EL (cell line): ENCODE results near the gene TPCN1.

Source experiments
- DNase-seq: peaks from one replicate; pipeline ENCODE4 v3.0.0-alpha.2; 2016

Gene TPCN1

GRCh38 chr12:113221181-113221996, at the start of gene TPCN1:
Gene TPCN1 (plus strand): TSS chr12:113221464. CDS start chr12:113226853, 5,389 bp downstream.
- peak; percentile 100 for DNase-seq

- DNase-seq, result no peak
These were observed 49.7 kb upstream of the TPCN1 start for GRCh38 chr12:113171543-113171942.

GRCh38 chr12:113172185-113172584, 49.1 kb upstream of the TPCN1 start:
- DNase-seq, result no peak

GRCh38 chr12:113173081-113173698, 48.1 kb upstream of the TPCN1 start:
- no peak for DNase-seq

- peak; percentile 60 for DNase-seq
These were observed 46.5 kb upstream of the TPCN1 start for GRCh38 chr12:113174461-113175384.

GRCh38 chr12:113179023-113179422, 42.2 kb upstream of the TPCN1 start:
- DNase-seq, result no peak

GRCh38 chr12:113180333-113180732, 40.9 kb upstream of the TPCN1 start:
- DNase-seq, result no peak

GRCh38 chr12:113181975-113182374, 39.3 kb upstream of the TPCN1 start:
- DNase-seq, result no peak

- no peak for DNase-seq
These were observed 38.2 kb upstream of the TPCN1 start for GRCh38 chr12:113183030-113183589.

GRCh38 chr12:113184098-113184899, 37.0 kb upstream of the TPCN1 start:
- DNase-seq, result no peak

GRCh38 chr12:113184900-113185179, 36.4 kb upstream of the TPCN1 start:
- DNase-seq, result peak; percentile 93

GRCh38 chr12:113185180-113186032, 35.9 kb upstream of the TPCN1 start, which contains the start of the genes DDX54 and RITA1:
Gene DDX54 (minus strand): TSS chr12:113185478. CDS start chr12:113185451, 27 bp downstream.
Gene RITA1 (plus strand): TSS chr12:113185721. CDS start chr12:113186747, 1,026 bp downstream.
- DNase-seq, result peak; percentile 71

- DNase-seq, result no peak
These were observed 35.3 kb upstream of the TPCN1 start for GRCh38 chr12:113186033-113186365.

- DNase-seq, result no peak
These were observed 34.5 kb upstream of the TPCN1 start for GRCh38 chr12:113186666-113187325.

GRCh38 chr12:113189361-113189760, 31.9 kb upstream of the TPCN1 start:
- DNase-seq, result no peak

GRCh38 chr12:113190761-113191160, 30.5 kb upstream of the TPCN1 start:
- DNase-seq, result peak; percentile 50

GRCh38 chr12:113191227-113191626, 30.0 kb upstream of the TPCN1 start:
- DNase-seq, result no peak

- DNase-seq, result peak; percentile 82
These were observed 26.3 kb upstream of the TPCN1 start for GRCh38 chr12:113194971-113195391.

- DNase-seq, result no peak
These were observed 25.7 kb upstream of the TPCN1 start for GRCh38 chr12:113195598-113195997.

GRCh38 chr12:113196582-113196981, 24.7 kb upstream of the TPCN1 start:
- DNase-seq, result no peak

- peak; percentile 80 for DNase-seq
These were observed 24.3 kb upstream of the TPCN1 start for GRCh38 chr12:113196990-113197389.
